HG02970 (cell line): ENCODE results near the gene NCAPH2.

Experiments used
- ATAC-seq: cut with Tn5 transposase; IDR thresholded peaks from one replicate; pipeline ENCODE4 v1.9.1; 2021; ENCODE audit warnings: mild to moderate bottlenecking, moderate library complexity, moderate number of reproducible peaks; ENCODE audit not compliant: unreplicated experiment, low FRiP score

Gene NCAPH2

DNA sequence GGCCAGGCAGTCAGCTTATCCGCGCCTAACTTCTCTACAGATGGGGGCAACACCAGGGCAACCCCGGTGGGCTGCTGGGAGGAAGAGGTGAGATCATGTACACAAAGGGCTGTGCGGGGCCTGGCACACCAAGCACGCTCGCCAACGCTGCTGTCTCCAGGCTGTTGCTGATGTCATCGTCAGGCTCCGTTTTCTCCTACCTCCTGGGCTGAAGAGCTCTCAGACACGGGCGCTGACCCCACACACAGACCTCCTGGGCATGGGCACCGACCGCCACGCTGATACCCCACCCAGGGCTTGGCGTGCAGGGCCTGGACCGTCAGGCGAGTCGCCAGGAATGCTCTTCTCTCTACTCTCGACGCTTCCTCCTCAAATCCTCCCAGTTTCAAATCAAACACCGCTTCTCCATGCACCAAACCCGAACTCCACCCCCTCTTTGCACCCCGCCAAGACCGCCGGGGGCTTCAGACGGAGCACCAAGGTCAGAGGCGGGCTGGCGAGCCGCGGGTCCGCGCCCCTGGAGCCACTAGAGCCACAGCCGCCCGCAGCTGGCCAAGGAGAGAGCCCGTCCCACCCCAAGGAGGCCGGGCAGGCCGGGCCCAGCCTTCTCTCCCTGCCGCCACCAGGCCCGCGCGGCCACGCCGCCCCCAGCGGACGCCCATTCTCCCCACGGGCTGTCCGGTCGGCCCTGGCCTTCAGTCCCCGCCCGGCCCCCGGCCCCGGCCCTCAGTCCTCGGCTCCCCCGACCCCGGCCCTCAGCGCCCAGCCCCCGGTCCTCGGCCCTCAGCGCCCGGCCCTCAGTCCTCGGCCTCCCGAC, 34.0 kb upstream of the NCAPH2 start:
- no peak for ATAC-seq

DNA sequence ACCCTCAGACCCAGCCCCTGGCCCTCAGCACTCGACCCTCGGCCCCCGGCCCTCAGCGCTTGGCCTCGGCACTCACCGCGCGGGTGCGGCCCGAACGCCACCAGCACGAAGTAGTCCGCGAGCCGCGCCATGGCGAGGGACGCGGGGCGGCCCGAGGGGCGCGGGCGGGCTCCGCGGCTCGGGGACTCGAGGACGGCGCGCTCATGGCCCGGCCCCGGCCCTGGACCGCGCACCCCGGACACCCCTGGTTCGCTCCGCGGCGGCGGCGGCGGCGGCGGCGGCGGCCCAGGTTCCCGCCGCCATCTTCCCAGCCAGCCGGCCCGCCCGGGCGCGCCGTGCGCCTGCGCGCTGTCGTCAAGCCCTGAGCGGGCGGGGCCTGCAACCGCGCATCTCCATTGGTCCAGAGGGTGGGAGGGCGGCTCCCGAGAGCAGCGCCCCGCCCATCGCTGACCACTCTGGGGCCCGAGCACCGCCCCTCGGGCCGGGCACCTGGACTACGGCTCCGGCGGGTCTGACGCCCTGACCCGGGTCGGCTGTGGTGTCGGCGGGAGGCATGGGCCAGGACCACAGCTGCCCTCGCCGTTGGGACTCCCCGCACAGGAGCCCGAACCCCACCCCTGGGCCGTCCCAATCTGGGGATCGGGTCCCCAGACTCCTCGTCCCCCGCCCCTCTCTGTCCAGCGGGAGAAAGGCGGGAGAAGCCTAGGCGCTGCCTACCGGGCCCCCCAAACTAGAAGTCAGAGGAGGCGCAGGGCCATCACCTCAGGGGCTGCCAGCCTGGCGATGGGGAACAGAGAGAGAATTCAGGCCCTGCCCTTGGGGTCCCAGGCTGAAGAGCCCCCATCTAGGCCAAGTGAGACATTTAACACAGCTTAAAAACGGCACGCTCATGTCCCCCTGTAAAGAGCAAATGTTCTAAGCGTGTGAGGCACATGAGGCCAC, 33.0 kb upstream of the NCAPH2 start, which contains the start of gene SBF1:
TSS of gene SBF1 (minus strand) at position 326 of the 942 bp plus-strand sequence. CDS start at position 131, 195 bp downstream.
- peak; percentile 84 for ATAC-seq

DNA sequence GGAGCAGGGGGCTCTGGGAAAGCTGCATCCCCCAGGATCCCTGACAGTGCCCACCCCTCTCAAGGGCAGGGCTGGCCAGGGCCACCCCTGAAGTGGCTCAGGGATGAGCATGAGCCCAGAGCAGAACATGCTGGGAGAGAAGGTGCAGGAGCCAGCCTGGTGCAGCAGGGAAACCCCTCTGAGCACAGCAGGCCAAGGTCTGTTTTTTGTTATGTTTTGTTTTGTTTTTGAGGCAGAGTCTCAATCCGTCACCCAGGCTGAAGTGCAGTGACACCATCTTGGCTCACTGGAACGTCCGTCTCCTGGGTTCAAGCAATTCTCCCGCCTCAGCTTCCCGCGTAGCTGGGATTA, 32.4 kb upstream of the NCAPH2 start:
- ATAC-seq = no peak

DNA sequence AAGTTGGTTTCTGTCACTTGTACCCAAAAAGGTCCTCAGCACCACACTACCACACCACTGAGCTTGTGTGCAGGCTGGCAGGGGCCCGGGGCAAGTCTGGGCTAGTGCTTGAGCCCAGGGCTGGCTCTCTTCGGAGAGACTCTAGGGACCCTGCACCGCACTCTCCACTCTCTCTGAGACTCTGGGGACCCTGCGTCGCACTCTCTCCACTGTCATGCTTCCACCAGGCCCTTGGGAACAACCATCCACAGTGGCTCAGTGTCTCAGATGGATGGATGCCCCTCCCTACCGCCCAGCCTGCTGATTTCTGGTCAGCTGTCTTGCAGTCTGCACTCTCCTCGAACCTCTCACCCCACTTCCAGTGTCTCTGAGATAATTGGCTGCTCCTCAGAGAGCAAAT, 31.2 kb upstream of the NCAPH2 start:
- no peak for ATAC-seq

DNA sequence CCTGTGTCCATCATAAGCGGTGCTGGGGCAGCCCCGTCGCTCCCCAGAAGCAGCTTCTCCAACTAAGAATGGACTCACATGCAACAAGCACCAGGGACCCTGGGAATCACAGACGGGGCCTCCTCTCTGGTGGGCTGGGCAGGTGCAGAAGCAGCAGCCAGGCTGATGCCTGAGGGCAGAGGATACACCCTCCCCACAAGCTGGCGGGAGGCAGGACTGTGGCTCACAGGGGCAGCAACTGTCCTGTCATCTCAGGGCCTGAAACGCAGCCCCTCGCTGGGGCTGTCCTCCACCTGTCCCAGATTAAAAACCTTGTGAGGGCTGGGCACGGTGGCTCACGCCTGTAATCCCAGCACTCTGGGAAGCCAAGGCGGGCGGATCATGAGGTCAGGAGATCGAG, 30.1 kb upstream of the NCAPH2 start:
- ATAC-seq = no peak

DNA sequence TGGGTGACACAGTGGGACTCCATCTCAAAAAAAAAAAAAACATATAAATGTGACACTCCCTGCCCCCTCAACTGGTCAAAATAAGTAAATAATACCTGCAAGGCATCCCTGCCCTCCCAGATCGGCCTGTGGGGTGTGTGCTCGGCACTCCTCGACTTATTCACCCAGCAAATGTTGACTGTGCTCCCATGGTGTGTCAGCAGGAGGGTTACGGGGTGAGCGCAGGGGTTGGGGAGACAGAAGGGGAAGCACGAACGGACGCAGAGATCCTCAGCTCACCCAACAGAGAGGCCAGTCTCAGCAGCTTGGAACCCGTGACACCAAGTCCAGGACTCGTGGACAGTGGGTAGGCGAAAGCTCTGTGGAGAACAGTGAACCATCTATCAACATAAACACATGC, 28.3 kb upstream of the NCAPH2 start:
- no peak for ATAC-seq

DNA sequence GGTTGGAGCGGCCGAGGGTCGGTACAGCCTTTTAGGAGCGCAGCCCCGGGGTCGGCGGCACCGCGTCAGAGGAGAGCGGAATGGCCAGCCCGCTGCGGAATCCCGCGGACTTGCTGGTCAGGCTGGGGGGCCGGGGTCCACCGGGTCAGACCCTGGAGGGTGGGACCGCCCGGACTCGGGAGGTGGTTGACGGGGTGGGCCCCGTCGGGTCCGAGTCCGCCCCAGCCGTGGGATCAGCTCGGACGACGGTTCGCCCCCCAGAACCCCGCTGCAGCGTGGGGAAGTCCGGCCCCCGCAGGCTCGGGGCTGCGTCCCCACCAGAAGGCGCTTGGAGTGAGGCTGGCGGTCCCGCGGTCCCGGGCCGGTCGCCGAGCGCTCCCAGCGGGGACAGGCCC, 27.0 kb upstream of the NCAPH2 start:
- no peak for ATAC-seq

DNA sequence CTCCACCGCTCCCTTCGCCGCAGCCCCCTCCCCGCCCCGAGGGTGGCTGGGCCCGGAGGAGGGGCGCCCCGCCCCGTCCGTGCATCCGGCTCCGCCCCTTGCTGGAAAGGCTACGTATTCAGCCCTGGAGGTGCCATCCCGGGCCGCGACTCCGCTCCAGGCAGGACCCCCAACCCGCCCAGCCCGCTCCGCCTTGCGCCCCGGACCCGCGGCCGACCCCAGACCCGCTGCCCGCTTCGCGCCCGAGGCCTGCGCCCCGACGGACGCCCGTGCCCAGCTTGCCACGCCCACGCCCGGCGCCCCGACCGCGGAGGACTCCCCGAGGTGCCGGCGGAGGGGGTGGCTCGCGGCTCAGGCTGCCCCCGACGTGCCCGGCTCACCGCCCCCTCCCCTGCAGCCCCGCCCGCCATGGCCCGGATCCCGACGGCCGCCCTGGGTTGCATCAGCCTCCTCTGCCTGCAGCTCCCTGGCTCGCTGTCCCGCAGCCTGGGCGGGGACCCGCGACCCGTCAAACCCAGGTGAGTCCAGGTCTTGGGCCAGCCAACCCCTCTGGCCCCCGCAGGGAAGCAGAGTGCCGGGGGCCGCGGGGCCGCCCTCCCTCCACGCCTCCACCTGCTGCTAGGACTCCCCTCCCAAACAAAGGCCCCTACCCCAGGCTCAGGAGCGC, 26.5 kb upstream of the NCAPH2 start, which contains the start of gene ADM2:
TSS of gene ADM2 (plus strand) at position 104 of the 667 bp plus-strand sequence. CDS start at position 409, 305 bp downstream.
- ATAC-seq = no peak

DNA sequence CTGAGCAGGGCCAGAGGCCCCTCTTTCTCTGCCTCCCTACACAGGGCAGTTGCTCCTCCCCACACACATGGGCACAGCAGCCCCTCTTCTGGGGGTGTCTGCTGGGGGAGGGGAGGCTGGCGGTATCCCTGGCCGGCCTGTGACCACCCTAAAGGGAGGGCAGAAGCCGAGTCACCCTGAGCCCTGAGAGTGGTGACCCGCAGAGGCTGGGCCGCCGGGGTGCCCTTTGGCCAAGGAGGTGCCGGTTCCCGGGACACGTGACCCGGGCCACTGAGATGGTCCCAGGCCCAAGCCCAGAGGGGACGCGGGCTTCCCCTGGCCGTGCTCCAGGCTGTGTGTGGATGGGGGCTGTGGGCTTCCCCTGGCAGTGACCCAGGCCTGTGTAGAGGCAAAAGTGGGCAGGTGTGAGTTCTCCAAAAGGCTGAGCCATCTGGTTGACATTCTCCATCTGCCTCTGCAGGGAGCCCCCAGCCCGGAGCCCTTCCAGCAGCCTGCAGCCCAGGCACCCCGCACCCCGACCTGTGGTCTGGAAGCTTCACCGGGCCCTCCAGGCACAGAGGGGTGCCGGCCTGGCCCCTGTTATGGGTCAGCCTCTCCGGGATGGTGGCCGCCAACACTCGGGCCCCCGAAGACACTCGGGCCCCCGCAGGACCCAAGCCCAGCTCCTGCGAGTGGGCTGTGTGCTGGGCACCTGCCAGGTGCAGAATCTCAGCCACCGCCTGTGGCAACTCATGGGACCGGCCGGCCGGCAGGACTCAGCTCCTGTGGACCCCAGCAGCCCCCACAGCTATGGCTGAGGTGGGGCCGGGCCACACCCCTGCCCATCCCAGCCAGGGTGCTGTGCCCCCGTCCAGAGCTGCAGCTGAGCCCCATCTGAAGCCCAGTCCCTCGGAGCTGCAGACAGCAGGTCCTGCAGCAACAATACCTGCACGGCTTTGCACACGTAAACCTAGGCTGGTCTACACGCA, 25.6 kb upstream of the NCAPH2 start:
- no peak for ATAC-seq

DNA sequence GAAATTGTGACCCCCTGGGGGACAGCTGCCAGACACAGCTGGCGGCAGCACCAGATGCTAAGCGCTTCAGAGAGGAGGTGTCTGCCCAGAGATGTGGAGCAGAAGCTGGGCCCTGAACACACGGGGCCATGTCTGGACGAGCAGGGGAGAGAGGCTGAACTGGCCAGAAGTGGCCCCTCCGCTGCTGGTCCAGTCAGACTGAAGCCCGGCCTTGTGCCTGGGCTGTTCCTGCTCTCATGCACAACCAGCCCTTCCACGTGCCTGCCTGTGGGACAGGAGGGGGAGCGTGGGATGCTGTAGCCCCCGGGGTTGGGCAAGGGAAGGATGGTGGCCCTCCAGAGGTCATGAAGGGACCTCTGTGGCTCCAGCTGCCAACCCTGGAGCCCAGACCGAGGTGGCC, 24.9 kb upstream of the NCAPH2 start:
- ATAC-seq = no peak

DNA sequence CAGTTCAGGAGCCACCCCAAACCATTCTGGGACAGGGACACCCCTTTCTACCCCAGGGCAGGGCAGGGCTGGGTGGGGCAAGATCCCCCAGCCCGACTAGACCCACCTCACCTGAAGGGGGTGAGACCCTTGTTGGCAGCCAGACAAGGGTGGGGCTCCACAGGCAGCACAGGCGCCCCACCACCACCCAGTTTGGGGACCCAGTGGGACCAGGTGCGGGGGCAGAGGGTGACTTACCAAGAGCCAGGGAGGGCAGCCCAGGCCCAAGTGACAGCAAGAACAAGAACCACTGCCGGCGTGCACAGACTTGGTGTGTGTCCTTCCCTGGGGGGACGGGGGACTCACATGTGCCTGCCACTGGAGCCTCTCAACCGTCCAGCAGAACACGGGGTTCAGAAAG, 24.5 kb upstream of the NCAPH2 start:
- no peak for ATAC-seq

DNA sequence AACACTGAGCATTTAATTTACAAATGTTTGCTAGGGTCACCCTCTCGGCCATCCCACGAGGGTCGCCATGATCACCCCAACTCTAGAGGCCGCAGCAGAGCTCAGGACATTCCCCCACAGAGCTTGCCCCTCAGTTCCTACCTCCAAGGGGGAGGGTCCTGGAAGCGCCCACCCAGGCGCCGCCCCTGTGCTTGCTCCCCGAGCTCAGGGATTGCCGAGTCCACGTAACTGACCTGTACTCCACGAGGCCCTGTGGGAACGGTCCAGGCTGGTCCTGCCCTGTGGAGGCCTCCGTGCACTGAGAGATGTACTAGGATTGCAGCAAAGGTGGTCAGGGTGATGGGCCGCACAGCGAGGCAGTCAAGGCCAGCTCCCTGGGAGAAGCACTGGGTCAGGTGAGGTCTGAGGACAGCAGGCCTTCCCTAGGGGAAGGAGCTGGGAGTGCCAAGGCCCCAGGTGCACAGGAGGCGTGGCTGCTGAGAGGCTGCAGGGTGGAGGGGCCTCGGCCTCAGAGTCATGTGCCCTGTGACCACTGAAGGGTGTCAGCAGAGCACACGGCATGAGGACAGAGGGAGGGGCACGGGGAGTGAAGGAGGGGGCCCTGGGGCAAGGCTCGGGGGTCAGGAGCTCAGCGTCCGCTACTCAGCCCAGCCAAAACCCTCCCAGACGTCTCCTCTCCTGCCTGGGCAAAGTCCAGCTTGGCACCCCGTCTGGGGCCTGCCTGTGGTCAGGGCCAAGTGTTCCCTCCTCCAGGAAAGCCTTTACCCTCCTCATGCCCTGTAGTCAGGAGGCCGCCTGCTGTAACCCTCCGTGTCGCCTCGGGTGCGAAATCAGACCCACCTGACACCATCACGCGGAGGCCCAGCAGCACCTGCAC, 23.8 kb upstream of the NCAPH2 start:
- no peak for ATAC-seq

DNA sequence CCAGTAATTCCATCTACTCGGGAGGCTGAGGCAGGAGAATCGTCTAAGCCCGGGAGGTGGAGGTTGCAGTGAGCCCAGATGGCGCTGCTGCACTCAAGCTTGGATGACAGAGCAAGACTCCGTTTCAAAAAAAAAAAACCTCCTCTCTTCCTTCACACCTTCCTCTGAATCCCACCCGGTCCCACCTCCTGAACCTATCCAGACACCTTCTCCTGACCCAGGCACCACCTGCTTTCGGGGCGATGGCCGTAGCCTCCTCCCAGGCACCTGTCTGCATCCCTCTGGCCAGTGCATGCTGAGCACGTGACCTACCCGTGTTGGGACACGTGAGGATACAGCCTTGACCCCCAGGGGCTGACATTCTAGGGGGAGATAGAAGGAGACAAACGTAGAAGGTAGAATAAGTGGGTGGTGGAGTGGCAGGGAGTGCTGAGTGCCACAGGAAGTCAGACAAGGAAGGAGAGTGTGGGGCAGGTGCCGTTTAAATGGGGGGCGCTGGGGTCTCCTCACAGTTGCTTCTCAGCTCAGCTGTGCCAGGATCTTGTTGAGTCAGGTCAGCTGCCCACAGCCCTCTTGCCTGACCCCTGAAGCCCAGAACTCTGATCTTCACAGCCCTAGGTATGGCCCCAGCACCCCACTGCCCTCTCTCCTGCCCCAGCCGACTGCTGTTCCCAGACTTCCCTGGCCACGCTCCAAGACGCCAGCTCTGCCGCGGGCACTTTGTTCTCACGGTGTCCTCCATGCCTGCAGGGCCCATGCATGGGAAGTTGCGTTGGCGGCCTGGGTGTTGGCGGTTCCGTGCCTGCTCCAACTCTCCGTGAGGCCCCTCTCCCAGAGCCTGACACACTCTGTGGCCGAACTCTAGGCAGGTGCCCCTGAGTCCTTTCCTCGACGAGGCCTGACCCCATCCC, 22.5 kb upstream of the NCAPH2 start:
- ATAC-seq = no peak

DNA sequence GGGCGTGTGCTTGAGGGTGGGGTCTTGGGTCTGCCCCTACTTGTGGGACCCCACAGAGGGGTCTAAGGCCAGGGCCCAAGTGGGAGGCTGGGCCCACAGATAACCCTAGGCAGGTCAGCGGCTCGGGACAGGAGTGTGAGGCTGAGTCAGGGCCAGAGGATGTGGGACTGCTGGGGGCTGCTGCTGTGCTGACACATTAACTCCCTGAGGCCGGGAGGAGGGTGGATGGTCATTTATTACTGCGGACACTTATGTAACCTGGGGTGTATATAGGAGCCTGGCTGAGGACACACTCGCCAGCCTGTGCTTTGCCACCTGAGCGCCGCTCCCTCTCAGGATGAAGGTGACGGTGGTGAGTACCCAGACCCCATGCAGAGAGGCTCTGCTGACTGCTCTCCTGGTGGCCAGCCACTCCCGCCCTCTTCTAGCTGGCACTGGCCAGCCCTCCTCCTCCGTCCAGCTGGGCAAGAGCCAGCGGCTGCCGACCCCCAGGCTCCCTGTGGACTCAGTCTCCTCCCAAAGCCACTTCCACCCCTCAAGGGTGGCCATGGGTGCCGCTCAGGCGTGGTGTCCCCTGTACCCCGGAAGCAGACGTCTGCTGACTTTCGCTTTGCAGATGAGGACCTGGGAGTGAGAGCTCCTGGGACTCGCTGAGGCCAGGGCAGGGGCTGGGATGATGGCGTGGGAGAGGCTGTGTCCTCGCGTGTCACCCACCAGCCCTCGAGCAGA, 21.3 kb upstream of the NCAPH2 start, which contains the start of gene MIOX:
TSS of gene MIOX (plus strand) at position 299 of the 729 bp plus-strand sequence. CDS start at position 338, 39 bp downstream.
- ATAC-seq = no peak

DNA sequence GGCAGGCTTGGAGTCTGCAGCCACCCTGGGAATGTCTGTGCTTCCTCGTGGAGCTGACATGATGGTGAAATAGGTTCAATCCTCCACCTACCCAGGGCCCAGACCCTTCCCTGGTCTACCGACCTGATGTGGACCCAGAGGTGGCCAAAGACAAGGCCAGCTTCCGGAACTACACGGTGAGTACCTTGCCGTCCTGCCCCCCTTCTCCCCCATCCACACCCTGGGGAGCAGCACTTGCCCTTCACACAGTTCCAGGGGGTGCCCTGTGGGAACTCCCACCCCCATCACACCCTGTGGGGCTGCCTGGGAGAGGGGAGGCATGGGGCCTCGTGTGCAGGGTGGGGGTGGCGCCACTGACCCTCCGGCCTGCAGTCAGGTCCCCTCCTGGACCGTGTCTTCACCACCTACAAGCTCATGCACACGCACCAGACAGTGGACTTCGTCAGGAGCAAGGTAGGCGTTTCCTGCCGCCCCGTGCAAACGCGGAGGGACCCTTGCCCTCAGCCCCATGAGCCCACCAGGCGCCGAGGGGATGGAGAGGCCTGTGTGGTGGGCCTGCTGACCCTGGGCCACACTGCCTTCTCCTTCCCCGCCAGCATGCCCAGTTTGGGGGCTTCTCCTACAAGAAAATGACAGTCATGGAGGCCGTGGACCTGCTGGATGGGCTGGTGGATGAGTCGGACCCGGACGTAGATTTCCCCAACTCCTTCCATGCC, 20.6 kb upstream of the NCAPH2 start:
- ATAC-seq = no peak

DNA sequence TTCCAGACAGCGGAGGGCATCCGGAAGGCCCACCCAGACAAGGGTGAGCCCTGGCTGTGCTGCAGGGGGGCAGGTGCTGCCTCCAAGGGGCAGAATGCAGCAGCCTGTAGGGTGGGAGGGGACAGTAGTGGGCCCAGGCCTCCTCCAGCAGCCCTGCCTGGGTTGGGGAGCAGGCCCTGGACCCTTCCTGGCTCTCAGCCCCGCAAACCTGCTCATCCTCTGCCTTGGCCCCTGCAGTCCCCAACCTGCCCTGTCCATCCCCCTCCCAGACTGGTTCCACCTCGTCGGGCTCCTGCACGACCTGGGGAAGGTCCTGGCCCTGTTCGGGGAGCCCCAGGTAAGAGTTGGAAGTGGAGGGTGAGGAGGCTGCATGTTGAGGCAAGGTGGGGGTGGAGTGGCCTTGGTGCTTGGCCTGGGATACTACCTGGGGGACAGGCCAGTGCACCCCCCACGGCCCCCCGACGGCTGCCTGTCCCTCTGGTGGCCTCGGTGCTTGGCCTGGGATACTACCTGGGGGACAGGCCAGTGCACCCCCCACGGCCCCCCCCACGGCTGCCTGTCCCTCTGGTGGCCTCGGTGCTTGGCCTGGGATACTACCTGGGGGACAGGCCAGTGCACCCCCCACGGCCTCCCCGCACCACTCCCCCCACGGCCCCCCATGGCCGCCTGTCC, 19.9 kb upstream of the NCAPH2 start:
- ATAC-seq = no peak
